ENCODE data around the gene AGL.
A peak's percentile ranks its signal among the peaks of the same experiment; 100 is the strongest.
"Not testable (repeated sequence)": the region's sequence is repeated elsewhere in the genome, so short reads cannot be mapped to it uniquely, and the experiment has no call there.

Gene AGL

GRCh38 chr1:99969729-99970621 is 119.8 kb downstream of the AGL start, which contains the start of gene SLC35A3:
SLC35A3 (plus strand) TSS chr1:99969996; CDS start chr1:99993555, 23,559 bp downstream.
- no peak for DNase-seq (ENCODE audit: low read depth, low spot score)
- Histone ChIP-seq H3K27ac (no peak within 1 kb of the TSS), H3K9me3 (ENCODE audit: low read depth, low read length) (no peaks in the 10 kb centered on the region), H3K36me3 (ENCODE audit: insufficient read depth, low read length) (peaks cover 5% of the 10 kb centered on the region; the same call in 1 of the 2 replicates), H3K9ac (ENCODE audit: insufficient read length) (peak within 1 kb of the TSS; percentile 89), H3K4me3 (peak within 1 kb of the TSS; percentile 95)
- TF ChIP-seq EZH2 (IDR thresholded peaks at IDR 0.05) (no peak), POLR2AphosphoS5 (IDR thresholded peaks at IDR 0.05; ENCODE audit: borderline replicate concordance, low read depth, low read length) (peak; percentile 75; the same call in 1 of the 2 replicates)

- Histone ChIP-seq H3K4me3 (peak overlapping the region; percentile 95), H3K27ac (no peak overlapping the region), H3K36me3 (ENCODE audit: insufficient read depth, low read length) (peaks cover 11% of the 10 kb centered on the region), H3K9me3 (ENCODE audit: low read depth, low read length) (no peaks in the 10 kb centered on the region), H3K9ac (ENCODE audit: insufficient read length) (peak overlapping the region; percentile 89)
- TF ChIP-seq FOXP2 (optimal IDR thresholded peaks at IDR 0.05; ENCODE audit: control extremely low read depth, extremely low read length, insufficient read depth): no peak
- TF ChIP-seq EZH2 (IDR thresholded peaks at IDR 0.05): no peak
- TF ChIP-seq POLR2AphosphoS5 (IDR thresholded peaks at IDR 0.05; ENCODE audit: borderline replicate concordance, low read depth, low read length): no peak
- no peak for DNase-seq (ENCODE audit: low read depth, low spot score)
These were observed 120.6 kb downstream of the AGL start for GRCh38 chr1:99970713-99971255.

GRCh38 chr1:99972066-99972465 is 121.9 kb downstream of the AGL start:
- not testable (repeated sequence) for DNase-seq (ENCODE audit: low read depth, low spot score); H3K27ac ChIP-seq; H3K4me3 ChIP-seq; H3K9ac ChIP-seq (ENCODE audit: insufficient read length); H3K9me3 ChIP-seq (ENCODE audit: low read depth, low read length)
- peaks cover 12% of the 10 kb centered on the region for H3K36me3 ChIP-seq (ENCODE audit: insufficient read depth, low read length)
